Prostate gland (tissue), 2 donors: ENCODE measurements around the gene ADK. TPM values are rescaled to one million over a fixed set of nuclear protein-coding genes. Genes with fewer than 3 reads are reported as not detected.
A peak's percentile ranks its signal among the peaks of the same experiment; 100 is the strongest.

ENCODE experiments used
- DNase-seq: peaks from one replicate; pipeline ENCODE4 v3.0.0-alpha.2; 2019; ENCODE audit warnings: low spot score
- H3K27ac ChIP-seq, 2 donors: fragments of 200-600 bp; sonication (generic); 2 replicates each; pipeline ENCODE4 v1.5.1; 2017 to 2019
- H3K27me3 ChIP-seq: fragments of 200-600 bp; sonication (generic); replicated peaks from 2 replicates; pipeline ENCODE4 v1.5.1; 2019; ENCODE audit not compliant: insufficient read depth
- H3K36me3 ChIP-seq, 2 donors: fragments of 200-600 bp; sonication (generic); 1 replicate in 1 of 2; 2 replicates in 1 of 2; pipeline versions ENCODE4 v1.5.1 to v1.8.1; 2017 to 2019
- H3K4me1 ChIP-seq: fragments of 200-600 bp; sonication (generic); replicated peaks from 2 replicates; pipeline ENCODE4 v1.5.1; 2019
- H3K4me3 ChIP-seq, 2 donors: fragments of 200-600 bp; sonication (generic); 2 replicates each; pipeline ENCODE4 v1.5.1; 2017 to 2019
- H3K9me3 ChIP-seq: fragments of 200-600 bp; sonication (generic); 2 replicates; pipeline ENCODE4 v1.5.1; 2017
- POLR2A ChIP-seq: fragments of 450-650 bp; IDR thresholded peaks from one replicate; pipeline ENCODE4 v1.6.1; 2016; ENCODE audit warnings: antibody characterized with exemption, mild to moderate bottlenecking
- POLR2AphosphoS5 ChIP-seq: sonication (generic); formaldehyde crosslinking; IDR thresholded peaks from one replicate; pipeline ENCODE4 v1.6.1; 2017; ENCODE audit warnings: antibody characterized with exemption
- WGBS: methylation state at CpG from one replicate; pipeline ENCODE4 v1.1.5; 2018; 5-methylcytosine and 5-hydroxymethylcytosine counted together
- intact Hi-C: fragments of 100-400 bp; cut with DNase I; formaldehyde crosslinking; loops from one replicate; pipeline ENCODE4 v1.14.2; 2022
- total RNA-seq, 2 donors: library from RNA; depleted of rRNA; stranded (reverse); fragments of >200 nt; gene quantifications; one replicate each; pipeline ENCODE4 v1.1.0, GENCODE V29; 2016
- TF ChIP-seq, protein P1 (sequence below), 4 experiments: fragments of 200-600 bp in 2 of 4; fragments of 450-650 bp in 2 of 4; sonication (generic) in 2 of 4; IDR thresholded peaks; 1 replicate in 3 of 4; 2 replicates in 1 of 4; pipeline ENCODE4 v1.5.1; 2016 to 2019; ENCODE audit warnings: antibody characterized with exemption in 4 of 4, mild to moderate bottlenecking in 2 of 4, moderate library complexity in 2 of 4

ADK gene
- total RNA-seq, 2 donors from 2014 or later: 34.1 to 42.5 TPM

DNA sequence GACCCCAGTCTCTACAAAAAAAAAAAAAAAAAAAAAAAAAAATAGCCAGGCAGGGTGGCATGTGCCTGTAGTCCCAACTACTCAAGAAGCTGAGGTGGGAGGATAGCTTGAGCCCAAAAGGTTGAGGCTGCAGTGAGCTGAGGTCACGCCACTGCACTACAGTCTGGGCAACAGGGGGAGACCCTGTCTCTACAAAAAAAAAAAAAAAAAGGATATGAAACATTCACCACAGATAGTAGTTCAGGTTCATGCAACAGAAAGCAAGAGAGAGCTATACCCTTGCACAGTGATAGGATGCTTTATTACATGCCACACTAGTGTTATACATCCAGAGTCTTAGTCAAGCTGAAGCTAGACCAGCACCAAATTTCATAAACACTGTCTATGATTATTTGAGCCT is 526.9 kb downstream of the ADK start:
- no peaks in the 10 kb centered on the region for H3K36me3 ChIP-seq
- WGBS: 100% methylated on average over 1 of the region's 1 CpG
- intact Hi-C loops: no loop called here
- TF ChIP-seq POLR2AphosphoS5 (no peak), POLR2A (no peak)
- TF ChIP-seq, protein P1, sequence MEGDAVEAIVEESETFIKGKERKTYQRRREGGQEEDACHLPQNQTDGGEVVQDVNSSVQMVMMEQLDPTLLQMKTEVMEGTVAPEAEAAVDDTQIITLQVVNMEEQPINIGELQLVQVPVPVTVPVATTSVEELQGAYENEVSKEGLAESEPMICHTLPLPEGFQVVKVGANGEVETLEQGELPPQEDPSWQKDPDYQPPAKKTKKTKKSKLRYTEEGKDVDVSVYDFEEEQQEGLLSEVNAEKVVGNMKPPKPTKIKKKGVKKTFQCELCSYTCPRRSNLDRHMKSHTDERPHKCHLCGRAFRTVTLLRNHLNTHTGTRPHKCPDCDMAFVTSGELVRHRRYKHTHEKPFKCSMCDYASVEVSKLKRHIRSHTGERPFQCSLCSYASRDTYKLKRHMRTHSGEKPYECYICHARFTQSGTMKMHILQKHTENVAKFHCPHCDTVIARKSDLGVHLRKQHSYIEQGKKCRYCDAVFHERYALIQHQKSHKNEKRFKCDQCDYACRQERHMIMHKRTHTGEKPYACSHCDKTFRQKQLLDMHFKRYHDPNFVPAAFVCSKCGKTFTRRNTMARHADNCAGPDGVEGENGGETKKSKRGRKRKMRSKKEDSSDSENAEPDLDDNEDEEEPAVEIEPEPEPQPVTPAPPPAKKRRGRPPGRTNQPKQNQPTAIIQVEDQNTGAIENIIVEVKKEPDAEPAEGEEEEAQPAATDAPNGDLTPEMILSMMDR (IDR thresholded peaks at IDR 0.05): no peak
- no peaks in the 10 kb centered on the region for H3K9me3 ChIP-seq
- no peak for DNase-seq
- H3K4me1 ChIP-seq: no peaks in the 10 kb centered on the region
- no peak overlapping the region for H3K4me3 ChIP-seq
- no peaks in the 10 kb centered on the region for H3K27me3 ChIP-seq
- no peak overlapping the region for H3K27ac ChIP-seq

DNA sequence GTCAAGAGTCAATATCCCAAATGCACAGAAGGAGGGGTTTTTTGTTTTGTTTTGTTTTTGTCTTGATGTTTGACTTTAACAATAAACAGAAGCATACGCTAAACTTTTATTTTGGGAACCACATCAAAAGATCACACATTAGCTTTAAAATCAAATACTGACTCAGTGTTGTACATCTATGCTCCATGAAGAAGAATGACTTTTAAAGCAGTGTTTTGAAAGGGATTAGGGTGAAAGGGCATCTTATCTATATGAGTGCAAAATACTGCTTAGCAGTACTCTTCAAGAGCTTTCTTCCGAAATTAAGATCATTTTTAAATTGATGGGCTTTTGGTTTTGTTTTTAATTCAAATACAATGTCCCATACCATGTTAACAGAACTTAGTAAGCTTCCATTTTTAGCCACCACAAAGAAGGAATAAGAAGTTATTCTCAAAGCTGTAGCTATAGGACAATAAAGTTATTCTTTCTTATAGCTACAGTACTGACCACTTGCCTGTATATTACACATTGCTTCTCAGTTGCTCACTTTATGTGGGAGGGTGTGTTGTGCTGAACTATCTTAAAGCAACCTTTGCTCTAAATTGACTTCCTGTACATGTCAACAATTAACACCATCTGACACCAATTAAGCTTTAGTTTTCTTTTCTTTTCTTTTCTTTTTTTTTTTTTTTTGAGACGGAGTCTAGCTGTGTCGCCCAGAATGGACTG is 531.1 kb downstream of the ADK start:
- 95% methylated on average over 4 of the region's 4 CpGs for WGBS
- no peak for DNase-seq
- H3K9me3 ChIP-seq: no peaks in the 10 kb centered on the region
- no peaks in the 10 kb centered on the region for H3K27me3 ChIP-seq
- H3K27ac ChIP-seq: no peak overlapping the region
- H3K4me1 ChIP-seq: no peaks in the 10 kb centered on the region
- H3K4me3 ChIP-seq: no peak overlapping the region
- no peaks in the 10 kb centered on the region for H3K36me3 ChIP-seq
- intact Hi-C loops: no loop called here
- no peak for TF ChIP-seq POLR2A
- no peak for TF ChIP-seq POLR2AphosphoS5
- TF ChIP-seq, protein P1 (IDR thresholded peaks at IDR 0.05): no peak

- Histone ChIP-seq H3K27ac (no peak overlapping the region), H3K4me3 (no peak overlapping the region), H3K36me3 (no peaks in the 10 kb centered on the region), H3K4me1 (no peaks in the 10 kb centered on the region), H3K27me3 (no peaks in the 10 kb centered on the region), H3K9me3 (no peaks in the 10 kb centered on the region)
- no peak for TF ChIP-seq POLR2A
- no peak for TF ChIP-seq POLR2AphosphoS5
- TF ChIP-seq, protein P1 (IDR thresholded peaks at IDR 0.05): no peak
- no peak for DNase-seq
- intact Hi-C loops: no loop called here
These were observed 532.0 kb downstream of the ADK start for GRCh38 chr10:74683067-74683466.

- no peaks in the 10 kb centered on the region for H3K27me3 ChIP-seq
- peak; percentile 69 for TF ChIP-seq POLR2AphosphoS5
- TF ChIP-seq, protein P1 (IDR thresholded peaks at IDR 0.05): no peak
- TF ChIP-seq POLR2A: no peak
- no peak overlapping the region for H3K4me3 ChIP-seq
- no peaks in the 10 kb centered on the region for H3K9me3 ChIP-seq
- peak; percentile 11 for DNase-seq
- no peaks in the 10 kb centered on the region for H3K4me1 ChIP-seq
- intact Hi-C loops: no loop called here
- H3K27ac ChIP-seq: no peak overlapping the region
- 17% methylated on average over 7 of the region's 7 CpGs for WGBS
- H3K36me3 ChIP-seq: no peaks in the 10 kb centered on the region
These were observed 532.8 kb downstream of the ADK start for GRCh38 chr10:74683621-74684364.
